Stimulated activated CD4-positive, alpha-beta T cell treated with anti-CD3 and anti-CD28 coated beads, Interleukin-2, amount 100 ng/mL, for 24 hours (primary cell): ENCODE measurements around the gene ALDH16A1.
A peak's percentile ranks its signal among the peaks of the same experiment; 100 is the strongest.

Experiments used
- DNase-seq, 2 donors: peaks; one replicate each; pipeline ENCODE4 v3.0.0-alpha.2; 2020

The ALDH16A1 gene

GRCh38 chr19:49453013-49453756 lies at the start of gene ALDH16A1:
Gene ALDH16A1, plus strand, starts transcription at chr19:49453225. Its CDS starts 107 bp downstream, at chr19:49453332.
- DNase-seq: peak; percentile 97

- DNase-seq: no peak
Measured at GRCh38 chr19:49403404-49404187, 49.4 kb upstream of the ALDH16A1 start.

GRCh38 chr19:49407079-49407478 lies 45.9 kb upstream of the ALDH16A1 start:
- DNase-seq: no peak

GRCh38 chr19:49407482-49408015 lies 45.5 kb upstream of the ALDH16A1 start:
- DNase-seq: no peak

- DNase-seq: no peak
Measured at GRCh38 chr19:49408816-49409440, 44.1 kb upstream of the ALDH16A1 start.

GRCh38 chr19:49409441-49410029 lies 43.5 kb upstream of the ALDH16A1 start:
- DNase-seq: no peak

GRCh38 chr19:49411681-49412326 lies 41.2 kb upstream of the ALDH16A1 start:
- no peak for DNase-seq

GRCh38 chr19:49413348-49413747 lies 39.7 kb upstream of the ALDH16A1 start:
- DNase-seq: no peak

GRCh38 chr19:49414256-49414655 lies 38.8 kb upstream of the ALDH16A1 start:
- no peak for DNase-seq

GRCh38 chr19:49415102-49415809 lies 37.8 kb upstream of the ALDH16A1 start:
- no peak for DNase-seq

GRCh38 chr19:49415810-49416200 lies 37.2 kb upstream of the ALDH16A1 start:
- no peak for DNase-seq

GRCh38 chr19:49417088-49417487 lies 35.9 kb upstream of the ALDH16A1 start:
- DNase-seq: no peak

GRCh38 chr19:49418511-49418910 lies 34.5 kb upstream of the ALDH16A1 start:
- DNase-seq: no peak

- DNase-seq: no peak
Measured at GRCh38 chr19:49419173-49419572, 33.9 kb upstream of the ALDH16A1 start.

GRCh38 chr19:49420227-49420626 lies 32.8 kb upstream of the ALDH16A1 start:
- DNase-seq: no peak

- peak; percentile 45 to 67 for DNase-seq
Measured at GRCh38 chr19:49421039-49421877, 31.8 kb upstream of the ALDH16A1 start.

GRCh38 chr19:49421878-49422202 lies 31.2 kb upstream of the ALDH16A1 start:
- no peak for DNase-seq

GRCh38 chr19:49422407-49423070 lies 30.5 kb upstream of the ALDH16A1 start:
- DNase-seq: peak in 1 of 2 donors; percentile 65

GRCh38 chr19:49423071-49423984 lies 29.7 kb upstream of the ALDH16A1 start, which contains the start of gene PTH2:
Gene PTH2, minus strand, starts transcription at chr19:49423441. Its CDS starts 102 bp downstream, at chr19:49423339.
- no peak for DNase-seq
